GM18526 (cell line): ENCODE results near the gene SLC27A5.
A peak's percentile ranks its signal among the peaks of the same experiment; 100 is the strongest.

ENCODE experiments used
- POLR2A ChIP-seq: IDR thresholded peaks from 3 replicates; pipeline ENCODE4 v1.6.1; 2011; ENCODE audit not compliant: insufficient read length; ENCODE audit errors: extremely low read depth

SLC27A5 gene

GRCh38 chr19:58516246-58516836, 4.5 kb upstream of the SLC27A5 start:
- no peak for TF ChIP-seq POLR2A

GRCh38 chr19:58515259-58515658, 3.5 kb upstream of the SLC27A5 start:
- TF ChIP-seq POLR2A = no peak

- no peak for TF ChIP-seq POLR2A
Measured at GRCh38 chr19:58514564-58515022, 2.8 kb upstream of the SLC27A5 start.

- peak; percentile 81 for TF ChIP-seq POLR2A
Measured at GRCh38 chr19:58513694-58514563, 2.1 kb upstream of the SLC27A5 start.

GRCh38 chr19:58513213-58513693, 1.5 kb upstream of the SLC27A5 start:
- no peak for TF ChIP-seq POLR2A

GRCh38 chr19:58510084-58510862, 1.5 kb downstream of the SLC27A5 start:
- TF ChIP-seq POLR2A = no peak

GRCh38 chr19:58509731-58510083, 2.1 kb downstream of the SLC27A5 start:
- no peak for TF ChIP-seq POLR2A

- TF ChIP-seq POLR2A = no peak
Measured at GRCh38 chr19:58500242-58500641, 11.6 kb downstream of the SLC27A5 start.

- peak; percentile 55 for TF ChIP-seq POLR2A
Measured at GRCh38 chr19:58499021-58499927, 12.5 kb downstream of the SLC27A5 start.

GRCh38 chr19:58498316-58499020, 13.3 kb downstream of the SLC27A5 start:
- TF ChIP-seq POLR2A = no peak

GRCh38 chr19:58497634-58498170, 14.1 kb downstream of the SLC27A5 start:
- no peak for TF ChIP-seq POLR2A

GRCh38 chr19:58492265-58492664, 19.5 kb downstream of the SLC27A5 start:
- TF ChIP-seq POLR2A = no peak

GRCh38 chr19:58491393-58491792, 20.4 kb downstream of the SLC27A5 start:
- no peak for TF ChIP-seq POLR2A

- no peak for TF ChIP-seq POLR2A
Measured at GRCh38 chr19:58483776-58484175, 28.0 kb downstream of the SLC27A5 start.
